Measurements from ENCODE around the gene LKAAEAR1.

Gene LKAAEAR1

GRCh38 chr20:64035933-64036345 lies 48.3 kb downstream of the LKAAEAR1 start, which contains the start of gene C20orf204:
TSS of gene C20orf204 (plus strand) at chr20:64036182. CDS start at chr20:64036324, 142 bp downstream.
- peak; percentile 47 for DNase-seq

DNA sequence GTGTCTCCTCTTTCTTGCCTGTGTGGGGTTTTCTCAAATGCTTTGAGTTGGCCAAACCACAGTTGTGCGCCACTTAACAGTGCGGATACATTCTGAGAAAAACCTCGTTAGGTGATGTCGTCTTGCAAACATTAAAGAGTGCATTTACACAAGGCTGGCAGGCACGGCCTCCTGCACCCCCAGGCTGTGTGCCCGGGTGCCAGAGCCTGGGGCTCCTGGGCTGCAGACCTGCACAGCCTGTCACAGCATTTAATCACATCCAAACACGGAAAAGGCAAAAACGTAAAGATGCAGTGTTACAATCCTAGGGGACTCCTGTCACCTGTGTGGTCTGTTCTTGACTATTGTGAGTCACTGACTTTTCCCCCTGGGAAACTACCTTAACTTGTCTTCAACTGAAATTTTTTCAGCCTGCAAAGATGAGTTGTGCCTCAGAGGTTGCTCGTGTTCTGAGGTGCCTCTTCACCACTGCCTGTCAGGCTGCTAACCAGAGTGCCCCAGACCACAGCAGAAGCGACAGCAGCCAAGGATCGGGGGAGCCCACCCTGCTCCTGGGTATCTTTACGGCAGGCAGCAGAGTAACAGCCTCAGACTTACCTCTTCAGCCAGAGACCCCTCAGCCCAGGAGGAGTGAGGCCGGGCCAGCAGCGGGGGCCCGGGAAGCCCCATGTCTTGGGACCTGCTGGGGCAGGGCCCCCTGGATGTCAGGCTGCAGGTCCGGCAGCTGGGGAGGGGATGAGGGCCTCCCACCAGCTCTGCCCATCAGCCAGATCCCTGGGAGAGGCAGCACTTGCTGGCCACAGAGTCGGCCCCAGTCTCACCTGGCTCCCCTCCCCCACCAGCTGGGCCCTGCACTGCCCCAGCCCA lies 48.9 kb downstream of the LKAAEAR1 start:
- no peak for DNase-seq

DNA sequence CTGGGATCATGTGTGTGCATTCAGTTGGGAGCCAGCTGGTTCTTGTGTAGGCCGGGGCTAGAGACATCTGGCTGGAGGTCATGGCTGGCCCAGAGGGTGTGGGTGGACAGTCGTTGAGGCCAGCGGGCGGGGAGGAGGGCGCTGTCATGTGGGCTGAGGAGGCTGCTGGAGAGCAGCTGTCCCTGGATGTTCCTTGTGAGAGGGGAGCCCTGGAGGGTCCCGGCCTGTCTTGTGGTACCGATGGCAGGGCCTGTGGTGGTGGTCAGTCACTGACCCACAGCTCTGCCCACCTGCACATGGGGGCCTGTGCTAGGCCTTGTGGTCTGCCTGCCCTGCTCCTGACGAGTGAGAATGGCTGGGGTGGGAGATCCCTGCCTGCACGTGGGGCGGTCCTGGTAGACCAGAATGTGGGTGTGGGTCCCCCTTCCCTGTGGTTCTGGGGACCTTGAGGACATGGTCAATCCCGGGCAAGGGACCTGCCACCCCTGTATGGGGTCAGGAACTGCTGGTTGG lies 50.2 kb downstream of the LKAAEAR1 start:
- DNase-seq, result no peak

Data from NCI-H82 (cell line).